Body of pancreas (tissue), 4 donors: ENCODE measurements around the gene FGR.

Source experiments
- CTCF ChIP-seq, 7 experiments: fragments of 450-650 bp in 4 of 7; fragments of 200-600 bp in 3 of 7; sonication (generic) in 3 of 7; IDR thresholded peaks; one replicate each; pipeline ENCODE4 v1.5.1; 2016 to 2019; ENCODE audit warnings: antibody characterized with exemption in 7 of 7
- POLR2A ChIP-seq, 3 donors: fragments of 450-650 bp; IDR thresholded peaks; one replicate each; pipeline ENCODE4 v1.6.1; 2016; ENCODE audit warnings: antibody characterized with exemption in 3 of 3, mild to moderate bottlenecking in 2 of 3

GRCh38 chr1:27609618-27610240, 25.3 kb downstream of the FGR start:
- TF ChIP-seq CTCF (IDR thresholded peaks at IDR 0.05) (no peak), POLR2A (IDR thresholded peaks at IDR 0.05) (no peak)
